ENCODE results near the gene GNA12.

Gene GNA12

DNA sequence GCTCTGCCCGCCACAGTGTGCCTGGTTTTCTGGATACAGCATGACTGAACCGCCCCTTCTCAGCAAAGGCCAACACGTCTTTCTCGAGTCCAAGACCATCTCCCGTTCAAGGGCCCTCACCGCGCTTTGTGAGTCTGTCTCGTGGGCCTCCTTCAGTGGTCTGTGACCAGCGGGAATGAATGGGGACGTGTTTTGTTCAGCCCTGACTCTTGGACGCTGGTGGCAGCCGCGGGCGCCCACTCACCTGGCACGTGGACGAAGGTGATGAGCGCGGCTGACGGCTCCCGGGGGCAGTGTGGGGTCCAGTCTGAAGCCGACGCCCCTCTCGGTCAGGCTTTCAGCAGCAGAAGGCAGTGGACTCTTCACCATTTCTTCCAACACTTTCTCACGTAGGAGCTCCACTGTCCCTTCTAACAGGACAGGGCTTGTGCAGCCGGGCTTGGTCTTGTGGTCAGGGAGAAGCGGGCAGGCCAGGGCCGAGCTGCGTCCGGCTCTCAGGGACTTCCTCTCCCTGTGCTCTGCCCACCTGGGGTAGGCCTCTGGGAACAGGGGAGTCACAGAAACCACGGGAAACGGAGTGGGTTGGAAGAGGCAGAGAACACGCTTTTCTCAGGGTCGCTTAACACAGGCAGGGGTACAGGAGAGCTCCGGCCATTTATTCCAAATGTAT lies 125.7 kb downstream of the GNA12 start:
- H3K36me3 ChIP-seq (ENCODE audit: control insufficient read depth, insufficient read depth, low read length, severe bottlenecking): peaks cover 36% of the 10 kb centered on the region
- no peak overlapping the region for H3K4me3 ChIP-seq (ENCODE audit: low read length)
- H3K9me3 ChIP-seq (ENCODE audit: control insufficient read depth, low read length): no peaks in the 10 kb centered on the region
- DNase-seq (ENCODE audit: low read depth): no peak
- peaks cover 9% of the 10 kb centered on the region for H3K4me1 ChIP-seq (ENCODE audit: control insufficient read depth, insufficient read depth, low read length)
- no peak overlapping the region for H3K9ac ChIP-seq (ENCODE audit: low read length)
- H3K27me3 ChIP-seq (replicated peaks; ENCODE audit: control insufficient read depth, insufficient read depth, low read length): no peaks in the 10 kb centered on the region

GRCh38 chr7:2717293-2718261 lies 126.5 kb downstream of the GNA12 start:
- H3K27me3 ChIP-seq (replicated peaks; ENCODE audit: control insufficient read depth, insufficient read depth, low read length): no peaks in the 10 kb centered on the region
- no peaks in the 10 kb centered on the region for H3K9me3 ChIP-seq (ENCODE audit: control insufficient read depth, low read length)
- no peak overlapping the region for H3K9ac ChIP-seq (ENCODE audit: low read length)
- H3K36me3 ChIP-seq (ENCODE audit: control insufficient read depth, insufficient read depth, low read length, severe bottlenecking): peaks cover 29% of the 10 kb centered on the region
- no peak for DNase-seq (ENCODE audit: low read depth)
- peaks cover 9% of the 10 kb centered on the region for H3K4me1 ChIP-seq (ENCODE audit: control insufficient read depth, insufficient read depth, low read length)
- H3K4me3 ChIP-seq (ENCODE audit: low read length): no peak overlapping the region

GRCh38 chr7:2716906-2717292 lies 127.2 kb downstream of the GNA12 start:
- peaks cover 28% of the 10 kb centered on the region for H3K36me3 ChIP-seq (ENCODE audit: control insufficient read depth, insufficient read depth, low read length, severe bottlenecking)
- H3K4me1 ChIP-seq (ENCODE audit: control insufficient read depth, insufficient read depth, low read length): peaks cover 9% of the 10 kb centered on the region
- H3K9ac ChIP-seq (ENCODE audit: low read length): no peak overlapping the region
- H3K9me3 ChIP-seq (ENCODE audit: control insufficient read depth, low read length): no peaks in the 10 kb centered on the region
- DNase-seq (ENCODE audit: low read depth): no peak
- H3K27me3 ChIP-seq (replicated peaks; ENCODE audit: control insufficient read depth, insufficient read depth, low read length): no peaks in the 10 kb centered on the region
- H3K4me3 ChIP-seq (ENCODE audit: low read length): no peak overlapping the region

DNA sequence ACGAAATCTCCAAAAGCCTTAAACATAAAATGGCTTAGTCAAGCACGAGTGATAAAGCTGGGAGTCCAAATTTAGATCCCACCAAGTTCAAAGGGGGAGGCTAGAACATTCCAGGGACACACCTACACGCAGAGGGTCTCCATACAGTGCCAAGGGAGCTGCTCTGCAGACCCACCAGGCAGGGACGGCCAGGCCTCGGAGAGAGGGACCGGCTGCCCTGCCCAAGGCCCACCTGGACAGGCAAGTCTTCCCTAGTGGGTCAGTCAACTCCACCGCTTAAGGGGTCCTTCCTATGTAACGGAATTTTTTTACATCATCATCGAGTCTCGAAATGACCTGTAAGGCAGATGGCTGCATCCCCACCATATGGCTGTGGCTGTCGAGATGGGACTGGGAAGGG lies 127.6 kb downstream of the GNA12 start:
- H3K27me3 ChIP-seq (replicated peaks; ENCODE audit: control insufficient read depth, insufficient read depth, low read length): no peaks in the 10 kb centered on the region
- peaks cover 9% of the 10 kb centered on the region for H3K4me1 ChIP-seq (ENCODE audit: control insufficient read depth, insufficient read depth, low read length)
- H3K36me3 ChIP-seq (ENCODE audit: control insufficient read depth, insufficient read depth, low read length, severe bottlenecking): peaks cover 24% of the 10 kb centered on the region
- H3K9me3 ChIP-seq (ENCODE audit: control insufficient read depth, low read length): no peaks in the 10 kb centered on the region
- H3K9ac ChIP-seq (ENCODE audit: low read length): no peak overlapping the region
- H3K4me3 ChIP-seq (ENCODE audit: low read length): no peak overlapping the region
- no peak for DNase-seq (ENCODE audit: low read depth)

DNA sequence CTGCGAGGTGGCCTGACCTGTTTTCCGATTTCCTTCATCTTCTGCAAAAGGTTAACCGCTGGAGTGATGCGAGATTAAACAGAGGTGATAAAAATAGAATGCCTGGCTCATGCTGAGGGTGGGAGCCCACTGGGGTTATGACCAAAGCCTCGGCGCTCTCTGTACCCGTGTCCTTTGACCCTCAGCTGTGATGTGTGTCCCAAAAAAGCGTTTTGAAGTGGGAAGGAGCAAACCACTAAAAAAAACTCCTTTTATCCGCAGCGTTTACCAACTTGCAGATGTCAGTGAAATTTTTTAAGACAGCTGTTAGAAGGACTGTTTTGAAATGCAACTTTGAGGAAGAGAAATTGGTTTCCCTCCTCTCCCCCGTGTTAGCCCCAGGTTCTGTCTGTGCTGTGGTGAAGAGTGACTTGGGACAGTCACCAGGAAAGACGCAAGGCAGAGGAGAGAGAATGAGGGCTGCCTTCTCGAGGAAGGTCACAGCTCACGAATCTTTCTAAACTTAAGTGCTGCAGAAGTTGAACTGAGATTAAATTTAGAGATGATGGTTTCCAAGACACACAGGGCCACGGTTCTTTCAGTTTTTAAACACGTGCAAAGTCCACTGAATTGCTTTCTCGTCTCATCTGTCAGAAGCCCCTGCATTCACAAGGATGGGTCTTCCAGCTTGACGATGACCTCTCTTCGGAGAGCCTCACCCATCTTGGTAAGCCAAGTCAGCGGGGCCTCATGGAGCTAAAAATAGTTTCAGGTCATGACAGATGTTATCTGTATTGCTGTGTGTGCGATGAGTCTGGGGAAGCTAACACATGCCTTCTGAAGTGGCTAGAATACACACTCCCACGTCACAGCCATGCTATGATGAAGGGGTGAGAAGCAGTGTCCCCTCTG lies 128.5 kb downstream of the GNA12 start:
- H3K4me3 ChIP-seq (ENCODE audit: low read length): no peak overlapping the region
- H3K9ac ChIP-seq (ENCODE audit: low read length): no peak overlapping the region
- no peaks in the 10 kb centered on the region for H3K9me3 ChIP-seq (ENCODE audit: control insufficient read depth, low read length)
- peaks cover 9% of the 10 kb centered on the region for H3K4me1 ChIP-seq (ENCODE audit: control insufficient read depth, insufficient read depth, low read length)
- no peak for DNase-seq (ENCODE audit: low read depth)
- no peaks in the 10 kb centered on the region for H3K27me3 ChIP-seq (replicated peaks; ENCODE audit: control insufficient read depth, insufficient read depth, low read length)
- peaks cover 18% of the 10 kb centered on the region for H3K36me3 ChIP-seq (ENCODE audit: control insufficient read depth, insufficient read depth, low read length, severe bottlenecking)

DNA sequence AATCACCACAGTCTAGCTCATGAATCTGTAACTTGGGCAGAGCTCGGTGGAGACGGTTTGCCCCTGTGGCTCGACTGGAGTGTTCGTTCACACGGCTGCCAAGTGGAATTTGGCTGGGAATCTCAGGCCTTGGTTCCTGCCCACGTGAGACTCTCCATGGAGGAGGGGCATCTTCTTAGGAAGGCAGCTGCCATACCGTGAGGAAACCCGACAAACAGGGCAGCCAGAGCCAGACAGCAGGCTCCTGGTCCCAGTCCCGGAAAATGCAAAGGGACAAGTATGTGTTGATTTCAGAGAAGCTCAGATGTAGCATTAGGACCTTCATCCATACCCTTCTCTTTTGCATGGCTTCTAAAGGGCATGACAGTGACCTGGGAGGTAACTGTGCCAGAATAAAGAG lies 129.5 kb downstream of the GNA12 start:
- Histone ChIP-seq H3K36me3 (ENCODE audit: control insufficient read depth, insufficient read depth, low read length, severe bottlenecking) (peaks cover 13% of the 10 kb centered on the region), H3K27me3 (replicated peaks; ENCODE audit: control insufficient read depth, insufficient read depth, low read length) (no peaks in the 10 kb centered on the region), H3K4me3 (ENCODE audit: low read length) (no peak overlapping the region), H3K4me1 (ENCODE audit: control insufficient read depth, insufficient read depth, low read length) (peaks cover 16% of the 10 kb centered on the region), H3K9ac (ENCODE audit: low read length) (no peak overlapping the region), H3K9me3 (ENCODE audit: control insufficient read depth, low read length) (no peaks in the 10 kb centered on the region)
- DNase-seq (ENCODE audit: low read depth): no peak

GRCh38 chr7:2713978-2714377 lies 130.1 kb downstream of the GNA12 start:
- peaks cover 16% of the 10 kb centered on the region for H3K4me1 ChIP-seq (ENCODE audit: control insufficient read depth, insufficient read depth, low read length)
- H3K9ac ChIP-seq (ENCODE audit: low read length): no peak overlapping the region
- no peak overlapping the region for H3K4me3 ChIP-seq (ENCODE audit: low read length)
- peaks cover 9% of the 10 kb centered on the region for H3K36me3 ChIP-seq (ENCODE audit: control insufficient read depth, insufficient read depth, low read length, severe bottlenecking)
- H3K9me3 ChIP-seq (ENCODE audit: control insufficient read depth, low read length): no peaks in the 10 kb centered on the region
- H3K27me3 ChIP-seq (replicated peaks; ENCODE audit: control insufficient read depth, insufficient read depth, low read length): no peaks in the 10 kb centered on the region
- no peak for DNase-seq (ENCODE audit: low read depth)

GRCh38 chr7:2713370-2713769 lies 130.7 kb downstream of the GNA12 start:
- no peak overlapping the region for H3K4me3 ChIP-seq (ENCODE audit: low read length)
- peaks cover 16% of the 10 kb centered on the region for H3K4me1 ChIP-seq (ENCODE audit: control insufficient read depth, insufficient read depth, low read length)
- H3K36me3 ChIP-seq (ENCODE audit: control insufficient read depth, insufficient read depth, low read length, severe bottlenecking): peaks cover 3% of the 10 kb centered on the region
- H3K9ac ChIP-seq (ENCODE audit: low read length): no peak overlapping the region
- no peaks in the 10 kb centered on the region for H3K27me3 ChIP-seq (replicated peaks; ENCODE audit: control insufficient read depth, insufficient read depth, low read length)
- no peaks in the 10 kb centered on the region for H3K9me3 ChIP-seq (ENCODE audit: control insufficient read depth, low read length)
- no peak for DNase-seq (ENCODE audit: low read depth)

DNA sequence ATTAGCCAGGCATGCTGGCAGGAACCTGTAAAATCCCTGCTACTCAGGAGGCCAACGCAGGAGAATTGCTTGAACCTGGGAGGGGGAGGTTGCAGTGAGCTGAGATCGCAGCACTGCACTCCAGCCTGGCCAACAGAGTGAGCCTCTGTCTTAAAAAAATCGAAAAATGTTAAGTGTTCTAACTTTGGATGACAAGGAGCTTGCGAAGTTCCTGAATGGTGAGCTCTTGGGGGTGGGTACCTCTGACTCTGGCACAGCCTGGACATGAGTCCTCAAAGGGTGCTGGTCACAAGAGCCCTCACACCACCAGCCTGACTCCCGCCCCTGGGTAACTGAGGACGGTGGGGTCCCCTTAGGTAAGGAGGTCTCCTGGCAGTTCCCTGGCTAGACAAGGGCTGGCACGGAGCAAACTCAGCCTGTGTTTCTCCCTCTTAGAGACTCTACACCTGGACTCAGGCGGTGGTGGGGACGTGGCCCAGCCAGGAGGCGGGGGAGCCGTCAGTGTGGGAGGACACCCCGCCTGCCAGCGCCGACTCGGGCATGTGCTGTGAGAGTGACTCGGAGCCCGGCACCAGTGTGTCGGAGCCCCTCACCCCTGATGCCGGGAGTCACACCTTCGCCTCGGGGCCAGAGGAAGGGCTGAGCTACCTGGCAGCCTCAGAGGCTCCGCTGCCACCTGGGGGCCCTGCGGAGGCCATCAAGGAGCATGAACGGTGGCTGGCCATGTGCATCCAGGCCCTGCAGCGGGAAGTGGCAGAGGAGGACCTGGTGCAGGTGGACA lies 132.0 kb downstream of the GNA12 start:
- Histone ChIP-seq H3K9me3 (ENCODE audit: control insufficient read depth, low read length) (no peaks in the 10 kb centered on the region), H3K9ac (ENCODE audit: low read length) (no peak overlapping the region), H3K27me3 (replicated peaks; ENCODE audit: control insufficient read depth, insufficient read depth, low read length) (no peaks in the 10 kb centered on the region), H3K4me3 (ENCODE audit: low read length) (no peak overlapping the region), H3K36me3 (ENCODE audit: control insufficient read depth, insufficient read depth, low read length, severe bottlenecking) (no peaks in the 10 kb centered on the region), H3K4me1 (ENCODE audit: control insufficient read depth, insufficient read depth, low read length) (peaks cover 9% of the 10 kb centered on the region)
- no peak for DNase-seq (ENCODE audit: low read depth)

DNA sequence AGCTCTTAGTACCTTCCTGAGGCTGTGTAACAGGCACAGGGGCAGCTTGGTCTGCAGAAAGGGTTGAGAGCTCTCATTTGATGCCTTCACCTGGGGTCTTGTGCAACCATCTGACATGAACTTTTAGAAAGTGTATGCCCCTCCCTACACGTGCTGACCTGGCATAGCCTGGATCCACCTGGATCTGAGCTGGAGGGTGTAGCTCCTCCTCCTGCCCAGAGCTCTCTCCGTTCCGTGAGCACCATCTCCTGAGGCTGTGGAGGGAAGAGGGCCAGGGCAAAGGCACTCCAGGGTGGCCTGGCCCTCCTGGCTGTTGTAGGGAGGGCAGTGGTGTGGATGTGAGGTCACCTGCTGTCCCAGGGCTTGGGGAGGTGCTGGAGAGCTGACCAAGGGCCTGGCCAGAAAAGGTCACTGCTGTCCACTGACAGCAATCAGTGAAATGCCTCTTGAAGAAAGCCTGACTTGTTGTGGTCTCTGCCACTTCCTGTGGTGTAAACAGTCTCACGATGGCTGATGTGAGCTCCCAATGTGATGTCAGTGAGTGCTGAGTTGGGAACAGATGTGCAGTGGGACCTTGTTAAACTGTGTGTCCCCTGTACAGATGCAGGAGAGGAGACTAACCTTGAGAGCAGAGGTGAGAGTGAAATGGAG lies 133.1 kb downstream of the GNA12 start:
- H3K4me3 ChIP-seq (ENCODE audit: low read length): no peak overlapping the region
- H3K9ac ChIP-seq (ENCODE audit: low read length): no peak overlapping the region
- no peak for DNase-seq (ENCODE audit: low read depth)
- peaks cover 8% of the 10 kb centered on the region for H3K4me1 ChIP-seq (ENCODE audit: control insufficient read depth, insufficient read depth, low read length)
- H3K36me3 ChIP-seq (ENCODE audit: control insufficient read depth, insufficient read depth, low read length, severe bottlenecking): no peaks in the 10 kb centered on the region
- H3K9me3 ChIP-seq (ENCODE audit: control insufficient read depth, low read length): no peaks in the 10 kb centered on the region
- H3K27me3 ChIP-seq (replicated peaks; ENCODE audit: control insufficient read depth, insufficient read depth, low read length): no peaks in the 10 kb centered on the region
